Sciatic nerve (tissue), 2 donors: Measurements from ENCODE around the gene BCL7A. TPM values are rescaled to one million over a fixed set of nuclear protein-coding genes. Genes with fewer than 3 reads are reported as not detected.
A peak's percentile ranks its signal among the peaks of the same experiment; 100 is the strongest.
"Not testable (repeated sequence)": the region's sequence is repeated elsewhere in the genome, so short reads cannot be mapped to it uniquely, and the experiment has no call there.

ENCODE experiments used
- ATAC-seq: fragments of 200-7000 bp; cut with Tn5 transposase; one replicate; pipeline ENCODE4 v1.9.1; 2020; ENCODE audit warnings: mild to moderate bottlenecking, moderate library complexity
- DNase-seq: peaks from one replicate; pipeline ENCODE4 v3.0.0-alpha.2; 2020; ENCODE audit warnings: low spot score
- intact Hi-C: fragments of 100-400 bp; cut with DNase I; formaldehyde crosslinking; loops from one replicate; pipeline ENCODE4 v1.14.2; 2022
- total RNA-seq: library from RNA; stranded (reverse); fragmentation: NEBNext Ultra II Directional; extraction: Animal tissue kit (Norgen Biotek cat#: 25700); gene quantifications from one replicate; pipeline ENCODE4 v1.2.1, GENCODE V29; 2021
- donor health status: DM: no; HTN: no; CAD: no.
- donor health status: DM: no; HTN: no; CAD: no.

Gene BCL7A
- total RNA-seq, 1 donor from 2014 or later, result 5.8 TPM

GRCh38 chr12:122022393-122023338, 982 bp downstream of the BCL7A start:
- ATAC-seq (peak; percentile 22), DNase-seq (no peak)
- intact Hi-C loops, result no loop called here

- DNase-seq (peak; percentile 79), ATAC-seq (peak; percentile 85)
- intact Hi-C loops, result no loop called here
Observed at GRCh38 chr12:122023339-122024131, 1.9 kb downstream of the BCL7A start.

- DNase-seq (no peak), ATAC-seq (peak; percentile 7)
- intact Hi-C loops, result no loop called here
Observed at GRCh38 chr12:122024132-122024785, 2.6 kb downstream of the BCL7A start.

GRCh38 chr12:122026706-122027333, 5.1 kb downstream of the BCL7A start:
- ATAC-seq (no peak), DNase-seq (no peak)
- intact Hi-C loops, result no loop called here

DNA sequence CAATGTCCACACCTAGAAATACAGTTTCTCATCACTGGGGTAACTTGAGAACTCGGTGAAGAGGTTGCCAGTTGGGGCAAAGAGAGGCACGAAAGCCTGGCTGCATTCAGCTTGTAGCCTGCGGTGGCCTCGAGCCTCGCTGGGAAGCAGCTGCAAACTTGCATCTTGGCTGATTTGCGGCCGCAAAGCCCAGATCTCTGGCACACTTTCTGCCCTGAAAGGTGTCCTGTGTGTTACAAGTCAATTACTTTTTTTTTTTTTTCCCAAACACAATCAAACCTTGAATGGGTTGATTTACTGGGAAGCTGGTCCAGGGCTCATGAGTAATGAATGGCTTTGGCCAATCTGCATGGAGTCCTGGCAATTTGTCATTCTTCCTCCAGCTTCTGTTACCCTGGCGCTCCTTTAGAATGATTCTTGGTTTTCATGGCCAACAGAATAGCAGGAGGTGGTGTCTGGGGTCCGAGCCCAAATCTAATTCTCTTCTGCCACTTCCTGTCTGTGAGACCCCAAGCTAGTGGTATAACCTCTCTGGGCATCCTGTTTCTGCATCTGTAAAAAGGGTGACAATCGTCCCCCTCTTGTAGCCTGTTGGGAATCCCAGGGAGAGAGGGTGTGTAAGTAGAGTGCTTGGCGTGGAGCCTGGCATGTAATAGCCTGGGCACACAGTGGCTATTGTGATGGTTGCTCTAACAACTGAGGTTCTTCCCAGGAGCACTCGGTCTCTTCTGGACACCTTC, 6.7 kb downstream of the BCL7A start:
- no peak for ATAC-seq
- DNase-seq, result no peak
- intact Hi-C loops, result no loop called here

DNA sequence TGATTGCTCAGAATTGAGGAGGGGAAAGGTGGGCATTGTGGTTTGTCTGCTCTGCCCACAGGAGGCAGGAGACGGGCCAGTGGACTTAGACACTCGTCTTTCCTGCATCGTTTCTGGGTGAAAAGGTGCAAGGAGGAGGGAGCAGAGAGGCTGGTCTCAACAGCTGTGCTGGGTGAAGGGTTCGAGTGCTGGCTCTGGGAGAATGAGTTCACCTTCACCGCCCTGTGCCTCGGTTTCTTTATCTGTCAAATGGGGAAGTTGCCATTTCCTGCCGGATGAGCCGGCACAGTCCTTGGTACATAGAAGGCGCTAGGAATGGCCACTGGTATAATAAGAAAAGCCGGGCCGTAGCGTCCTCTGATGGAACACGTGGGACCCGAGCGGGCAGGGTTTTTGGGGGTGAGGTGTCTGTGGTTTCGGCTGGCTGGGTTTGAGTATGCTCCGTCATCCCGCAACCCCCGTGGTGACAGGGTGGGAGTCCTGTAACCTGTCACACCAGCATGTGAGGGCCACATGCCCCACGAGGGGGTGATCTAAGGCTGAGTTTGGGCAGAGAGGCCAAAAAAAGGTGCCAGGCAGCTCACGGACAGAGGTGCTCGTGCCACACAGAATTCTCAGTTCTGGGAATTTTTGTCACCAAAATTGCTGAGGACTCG, 7.3 kb downstream of the BCL7A start:
- intact Hi-C loops, result no loop called here
- DNase-seq (no peak), ATAC-seq (no peak)

- intact Hi-C loops, result no loop called here
- peak; percentile 9 for ATAC-seq
- DNase-seq, result no peak
Observed at GRCh38 chr12:122029620-122030423, 8.1 kb downstream of the BCL7A start.

GRCh38 chr12:122030424-122031035, 8.8 kb downstream of the BCL7A start:
- intact Hi-C loops, result no loop called here
- no peak for ATAC-seq
- DNase-seq, result no peak

DNA sequence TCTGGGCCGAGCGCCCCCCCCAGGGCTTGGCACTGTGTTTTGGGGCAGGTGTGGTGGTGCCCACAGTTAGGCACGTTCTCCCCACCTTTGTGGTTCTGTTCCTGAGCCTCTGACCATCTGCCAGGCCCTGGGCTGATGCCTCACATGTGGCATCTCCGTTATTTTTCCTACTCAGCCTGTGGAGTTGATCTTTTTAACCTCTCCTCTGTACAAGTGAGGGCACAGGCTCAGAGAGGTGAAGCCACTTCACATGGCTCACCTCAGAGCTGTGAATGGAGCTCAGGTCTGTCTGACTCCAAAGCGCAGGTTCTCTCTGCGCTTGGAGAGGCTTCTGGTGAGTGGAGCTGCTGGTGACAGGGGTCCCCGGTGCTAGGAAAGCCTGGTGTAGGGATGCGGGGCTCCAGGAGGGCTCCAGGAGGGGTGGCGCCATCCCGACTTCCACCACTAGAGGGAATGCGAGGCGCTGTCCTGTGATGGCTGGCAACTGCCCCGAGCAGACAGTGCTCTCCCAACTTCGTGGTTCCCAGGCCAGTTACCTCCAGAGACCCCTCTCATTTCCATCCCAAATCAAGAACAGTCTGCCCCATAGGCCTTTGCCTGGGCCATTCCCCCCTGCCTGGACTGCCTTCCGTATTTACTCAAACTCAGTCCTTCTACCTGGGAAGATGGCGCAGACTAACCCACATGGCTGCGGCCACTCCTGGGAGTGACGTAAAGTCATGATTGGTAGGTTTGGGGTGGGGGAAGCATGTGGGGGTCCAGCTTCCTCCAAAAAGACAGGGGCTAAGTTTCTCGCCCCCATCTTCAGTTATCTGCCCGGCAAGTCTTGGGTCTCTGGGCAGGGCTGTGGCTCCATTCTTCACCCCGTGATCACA, 9.9 kb downstream of the BCL7A start:
- DNase-seq (peak; percentile 67), ATAC-seq (peak; percentile 62)
- intact Hi-C loops, result no loop called here

DNA sequence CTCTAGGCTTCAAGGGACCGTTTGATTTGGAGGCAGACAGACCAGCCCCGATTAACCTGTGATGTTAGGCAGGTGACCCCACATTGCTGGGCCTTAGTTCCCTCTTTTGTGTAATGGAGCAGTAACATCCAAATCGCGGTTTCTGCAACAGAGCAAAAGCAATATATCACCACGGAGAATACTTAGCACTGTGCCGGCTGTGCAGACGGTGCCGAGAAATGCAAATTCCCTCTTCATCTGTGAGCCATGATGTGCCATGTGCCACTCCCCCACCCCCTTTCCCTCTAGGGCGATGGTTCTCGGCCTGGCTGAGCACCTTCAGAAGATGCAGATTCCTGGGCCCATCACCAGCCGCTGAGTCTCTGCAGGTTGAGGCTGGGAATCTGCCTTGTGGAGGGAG, 10.9 kb downstream of the BCL7A start:
- ATAC-seq, result no peak
- intact Hi-C loops, result no loop called here

DNA sequence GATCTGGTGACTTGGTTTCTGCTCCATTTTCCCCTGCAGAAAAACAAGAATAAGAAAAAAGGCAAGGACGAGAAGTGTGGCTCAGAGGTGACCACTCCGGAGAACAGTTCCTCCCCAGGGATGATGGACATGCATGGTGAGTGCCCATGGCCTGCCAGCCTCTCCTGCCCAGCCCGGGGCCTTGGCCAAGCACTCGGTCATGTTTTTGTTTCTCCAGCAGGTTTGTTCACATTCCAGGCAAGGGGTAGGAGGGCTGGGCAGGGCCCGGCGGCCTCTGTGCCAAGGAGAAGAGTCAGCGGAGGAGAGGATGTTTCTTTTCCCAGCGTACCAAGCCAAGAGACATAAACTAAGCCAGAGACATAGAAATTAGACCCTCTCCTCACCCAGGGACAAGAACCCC, 13.6 kb downstream of the BCL7A start:
- DNase-seq, result no peak
- intact Hi-C loops, result no loop called here
- no peak for ATAC-seq

More for the DNA sequence above, 10.9 kb downstream of the BCL7A start:
- DNase-seq, result no peak

DNA sequence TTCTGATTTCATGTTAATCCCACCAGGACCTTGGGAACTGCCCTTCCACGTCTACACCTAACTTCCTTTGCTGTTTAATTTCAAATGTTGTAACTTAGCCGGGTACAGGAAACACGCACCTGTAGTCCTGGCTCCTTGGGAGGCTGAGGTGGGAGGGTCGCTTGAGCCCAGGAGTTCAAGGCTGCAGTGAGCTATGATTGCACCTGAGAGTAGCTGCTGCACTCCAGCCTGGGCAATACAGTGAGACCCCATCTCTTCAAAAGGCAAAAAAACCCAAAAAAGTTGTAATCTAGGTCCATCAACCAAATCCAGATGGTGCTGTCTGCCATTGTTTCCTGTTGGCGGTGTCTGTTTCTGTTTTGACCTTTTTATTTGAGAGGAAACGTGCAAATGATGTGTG, 14.5 kb downstream of the BCL7A start:
- no peak for DNase-seq
- ATAC-seq, result no peak
- intact Hi-C loops, result no loop called here

DNA sequence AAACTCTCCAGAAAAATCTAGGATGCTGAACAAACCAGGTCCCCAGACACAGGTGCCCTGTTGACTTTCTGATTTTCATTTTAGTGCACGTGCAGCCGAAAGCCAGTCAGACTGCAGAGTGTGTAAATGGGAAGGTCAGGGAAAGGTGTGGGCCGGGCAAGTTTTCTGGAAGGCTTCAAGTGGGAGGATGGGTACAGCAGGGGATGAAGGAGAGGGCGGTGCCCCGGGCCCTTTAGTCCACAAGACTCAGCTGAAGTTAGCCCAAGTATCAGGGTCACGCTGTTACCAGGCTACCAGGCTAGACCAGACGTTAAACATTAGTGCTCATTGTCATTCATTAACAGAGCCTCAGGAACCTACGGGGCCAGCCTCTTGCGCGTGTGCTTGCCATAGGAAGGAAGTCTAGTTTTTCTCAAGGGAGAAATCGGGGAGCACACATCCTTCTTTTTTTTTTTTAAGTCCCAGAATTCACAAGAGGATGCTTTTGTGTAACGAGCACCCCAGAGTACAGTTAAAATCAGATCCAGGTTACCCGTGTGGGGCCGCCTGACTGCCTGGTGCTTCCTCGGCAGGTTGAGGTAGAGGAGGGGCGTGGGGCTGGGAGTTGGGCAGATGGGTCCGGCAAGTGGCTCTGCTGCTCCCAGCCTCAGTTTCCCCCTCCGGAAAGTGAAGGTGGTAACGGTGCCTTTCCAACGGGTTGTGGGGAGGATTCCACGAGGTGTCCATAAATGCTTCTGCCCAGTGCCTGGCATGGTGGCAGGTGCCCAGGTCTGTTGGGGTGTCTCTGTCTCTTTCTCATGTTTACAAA, 19.1 kb downstream of the BCL7A start:
- intact Hi-C loops, result no loop called here
- no peak for ATAC-seq
- DNase-seq, result no peak

- ATAC-seq, DNase-seq, intact Hi-C loops: not testable (repeated sequence)
Observed at GRCh38 chr12:122041458-122041857, 19.8 kb downstream of the BCL7A start.

DNA sequence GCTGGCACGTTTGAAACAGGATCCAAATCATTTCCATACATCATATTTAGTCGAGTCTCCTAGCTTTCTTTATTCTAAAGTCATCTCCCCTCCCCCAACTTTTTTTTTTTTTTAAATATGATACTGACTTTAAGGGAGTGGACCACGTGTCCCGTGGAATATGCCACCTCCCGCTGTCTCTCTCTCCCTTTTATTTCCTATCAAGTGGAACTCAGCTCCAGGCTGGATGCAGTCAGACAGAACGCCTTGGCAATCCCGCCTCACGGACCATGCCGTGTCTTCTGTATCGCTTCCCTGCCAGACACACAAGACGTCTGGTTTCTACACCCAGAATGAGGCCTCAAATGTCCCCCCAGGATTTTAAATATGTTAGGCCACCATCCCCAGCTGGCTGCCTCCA, 21.2 kb downstream of the BCL7A start:
- no peak for ATAC-seq
- intact Hi-C loops, result no loop called here
- DNase-seq, result no peak
